Sigmoid colon (tissue), 7 donors: ENCODE data around the gene SLC6A4. TPM values are rescaled to one million over a fixed set of nuclear protein-coding genes. Genes with fewer than 3 reads are reported as not detected.

Source experiments
- DNase-seq: peaks from one replicate; pipeline ENCODE4 v3.0.0-alpha.2; 2019
- H3K27ac ChIP-seq, 4 donors: fragments of 200-600 bp; sonication (generic); one replicate each; pipeline ENCODE4 v1.5.1; 2016 to 2019; ENCODE audit warnings: mild to moderate bottlenecking in 1 of 4
- H3K27me3 ChIP-seq, 3 donors: fragments of 200-600 bp; sonication (generic); one replicate each; pipeline ENCODE4 v1.5.1; 2019; ENCODE audit warnings: mild to moderate bottlenecking in 1 of 3
- H3K36me3 ChIP-seq, 4 donors: fragments of 200-600 bp; sonication (generic); one replicate each; pipeline ENCODE4 v1.5.1; 2016 to 2019
- H3K4me1 ChIP-seq, 4 donors: fragments of 200-600 bp; sonication (generic); one replicate each; pipeline ENCODE4 v1.5.1; 2017 to 2019
- H3K4me3 ChIP-seq, 4 donors: fragments of 200-600 bp; sonication (generic); one replicate each; pipeline ENCODE4 v1.5.1; 2017 to 2019; ENCODE audit warnings: mild to moderate bottlenecking in 2 of 4, moderate library complexity in 1 of 4
- H3K9me3 ChIP-seq, 4 donors: fragments of 200-600 bp in 3 of 4; sonication (generic) in 3 of 4; one replicate each; pipeline versions ENCODE4 v1.5.1 to v1.6.1; 2013 to 2019
- EP300 ChIP-seq, 4 donors: sonication (generic); formaldehyde crosslinking; IDR thresholded peaks; one replicate each; pipeline ENCODE4 v1.6.1; 2017; ENCODE audit warnings: antibody characterized with exemption in 4 of 4
- POLR2A ChIP-seq, 2 donors: fragments of 450-650 bp; IDR thresholded peaks; one replicate each; pipeline ENCODE4 v1.6.1; 2016; ENCODE audit warnings: antibody characterized with exemption in 2 of 2, mild to moderate bottlenecking in 2 of 2, moderate library complexity in 2 of 2
- POLR2AphosphoS5 ChIP-seq, 4 donors: sonication (generic); formaldehyde crosslinking; IDR thresholded peaks; one replicate each; pipeline ENCODE4 v1.6.1; 2017; ENCODE audit warnings: antibody characterized with exemption in 4 of 4
- WGBS, 2 donors: extraction: QIAGEN DNeasy Blood & Tissue Kit; methylation state at CpG; one replicate each; pipeline ENCODE4 v1.1.7; 2013; 5-methylcytosine and 5-hydroxymethylcytosine counted together
- intact Hi-C: fragments of 100-400 bp; cut with DNase I; formaldehyde crosslinking; loops from one replicate; pipeline ENCODE4 v1.15.1; 2023
- polyA plus RNA-seq, 3 donors: library from polyadenylated mRNA; stranded (reverse); fragments of 200-250 nt; gene quantifications; one replicate each; pipeline ENCODE4 v1.2.3, GENCODE V29; 2013
- total RNA-seq, 4 donors: library from RNA; depleted of rRNA; stranded (reverse); fragments of >200 nt; gene quantifications; one replicate each; pipeline ENCODE4 v1.1.0, GENCODE V29; 2016
- TF ChIP-seq, protein P1 (sequence below), 4 experiments: fragments of 450-650 bp in 3 of 4; fragments of 200-600 bp in 1 of 4; IDR thresholded peaks; one replicate each; pipeline ENCODE4 v1.5.1; 2016 to 2019; ENCODE audit warnings: antibody characterized with exemption in 4 of 4, mild to moderate bottlenecking in 3 of 4, moderate library complexity in 2 of 4
- donor health status: healthy with polysubstance abuse.
- donor health status: Bipolar disorder and iron deficiency.
- donor health status: healthy.

The SLC6A4 gene
- total and polyA plus RNA-seq, 7 donors = 0.20 to 0.36 TPM; not detected in 5

- intact Hi-C loops = no loop called here
- no peaks in the 10 kb centered on the region for H3K9me3 ChIP-seq
- no peaks in the 10 kb centered on the region for H3K4me1 ChIP-seq
- WGBS, 2 donors = 97% methylated on average over 6 of the region's 6 CpGs
- H3K4me3 ChIP-seq = no peak overlapping the region
- DNase-seq = no peak
- no peak overlapping the region for H3K27ac ChIP-seq
- H3K36me3 ChIP-seq = peaks cover 14 to 91% (median 35%) of the 10 kb centered on the region in 4 donors
- TF ChIP-seq, protein P1, sequence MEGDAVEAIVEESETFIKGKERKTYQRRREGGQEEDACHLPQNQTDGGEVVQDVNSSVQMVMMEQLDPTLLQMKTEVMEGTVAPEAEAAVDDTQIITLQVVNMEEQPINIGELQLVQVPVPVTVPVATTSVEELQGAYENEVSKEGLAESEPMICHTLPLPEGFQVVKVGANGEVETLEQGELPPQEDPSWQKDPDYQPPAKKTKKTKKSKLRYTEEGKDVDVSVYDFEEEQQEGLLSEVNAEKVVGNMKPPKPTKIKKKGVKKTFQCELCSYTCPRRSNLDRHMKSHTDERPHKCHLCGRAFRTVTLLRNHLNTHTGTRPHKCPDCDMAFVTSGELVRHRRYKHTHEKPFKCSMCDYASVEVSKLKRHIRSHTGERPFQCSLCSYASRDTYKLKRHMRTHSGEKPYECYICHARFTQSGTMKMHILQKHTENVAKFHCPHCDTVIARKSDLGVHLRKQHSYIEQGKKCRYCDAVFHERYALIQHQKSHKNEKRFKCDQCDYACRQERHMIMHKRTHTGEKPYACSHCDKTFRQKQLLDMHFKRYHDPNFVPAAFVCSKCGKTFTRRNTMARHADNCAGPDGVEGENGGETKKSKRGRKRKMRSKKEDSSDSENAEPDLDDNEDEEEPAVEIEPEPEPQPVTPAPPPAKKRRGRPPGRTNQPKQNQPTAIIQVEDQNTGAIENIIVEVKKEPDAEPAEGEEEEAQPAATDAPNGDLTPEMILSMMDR (IDR thresholded peaks at IDR 0.05) = no peak
- TF ChIP-seq POLR2A (IDR thresholded peaks at IDR 0.05) (no peak), POLR2AphosphoS5 (IDR thresholded peaks at IDR 0.05) (no peak), EP300 (IDR thresholded peaks at IDR 0.05) (no peak)
- no peaks in the 10 kb centered on the region for H3K27me3 ChIP-seq
Measured at GRCh38 chr17:30273373-30273772, 37.9 kb upstream of the SLC6A4 start.

GRCh38 chr17:30271102-30271501 lies 35.6 kb upstream of the SLC6A4 start:
- TF ChIP-seq POLR2A (IDR thresholded peaks at IDR 0.05) (no peak), EP300 (IDR thresholded peaks at IDR 0.05) (no peak), POLR2AphosphoS5 (IDR thresholded peaks at IDR 0.05) (no peak)
- TF ChIP-seq, protein P1 (IDR thresholded peaks at IDR 0.05) = no peak
- intact Hi-C loops = no loop called here
- no peaks in the 10 kb centered on the region for H3K4me1 ChIP-seq
- H3K27me3 ChIP-seq = no peaks in the 10 kb centered on the region
- H3K4me3 ChIP-seq = no peak overlapping the region
- H3K36me3 ChIP-seq = peaks cover 14 to 86% (median 39%) of the 10 kb centered on the region in 4 donors
- no peak overlapping the region for H3K27ac ChIP-seq
- H3K9me3 ChIP-seq = no peaks in the 10 kb centered on the region
- no peak for DNase-seq
- WGBS, 2 donors = 96 to 97% methylated on average over 6 of the region's 6 CpGs

- TF ChIP-seq EP300 (IDR thresholded peaks at IDR 0.05) = no peak
- no peak for TF ChIP-seq POLR2A (IDR thresholded peaks at IDR 0.05)
- TF ChIP-seq, protein P1 (IDR thresholded peaks at IDR 0.05) = no peak
- H3K27me3 ChIP-seq = no peaks in the 10 kb centered on the region
- no peaks in the 10 kb centered on the region for H3K4me1 ChIP-seq
- H3K4me3 ChIP-seq = no peak overlapping the region
- H3K36me3 ChIP-seq = peaks cover 5 to 86% (median 39%) of the 10 kb centered on the region in 4 donors
- intact Hi-C loops = no loop called here
- 97 to 99% methylated on average over 2 of the region's 2 CpGs for WGBS, 2 donors
- H3K27ac ChIP-seq = no peak overlapping the region
- H3K9me3 ChIP-seq = no peaks in the 10 kb centered on the region
- no peak for DNase-seq
Measured at GRCh38 chr17:30267625-30268024, 32.1 kb upstream of the SLC6A4 start.

- no peak for DNase-seq
- Histone ChIP-seq H3K36me3 (peaks cover 0 to 87% (median 20%) of the 10 kb centered on the region in 4 donors), H3K27ac (no peak overlapping the region), H3K4me3 (no peak overlapping the region), H3K27me3 (no peaks in the 10 kb centered on the region), H3K9me3 (no peaks in the 10 kb centered on the region), H3K4me1 (no peaks in the 10 kb centered on the region)
- intact Hi-C loops = no loop called here
- TF ChIP-seq POLR2AphosphoS5 (IDR thresholded peaks at IDR 0.05) = no peak
- TF ChIP-seq, protein P1 (IDR thresholded peaks at IDR 0.05) = no peak
- TF ChIP-seq POLR2A (IDR thresholded peaks at IDR 0.05) = no peak
- TF ChIP-seq EP300 (IDR thresholded peaks at IDR 0.05) = no peak
- 31 to 69% methylated on average over 2 of the region's 2 CpGs for WGBS, 2 donors
Measured at GRCh38 chr17:30263552-30264333, 28.2 kb upstream of the SLC6A4 start.
